Right lung (tissue), 5 donors: ENCODE data around the gene HOXA13. TPM values are rescaled to one million over a fixed set of nuclear protein-coding genes. Genes with fewer than 3 reads are reported as not detected.
A peak's percentile ranks its signal among the peaks of the same experiment; 100 is the strongest.

Experiments
- DNase-seq, 2 donors: peaks; one replicate each; pipeline ENCODE4 v3.0.0-alpha.2; 2013
- polyA plus RNA-seq, 5 donors: library from polyadenylated mRNA; unstranded; fragments of 120-200 nt; gene quantifications; one replicate each; pipeline versions ENCODE4 v1.2.1 to v1.2.3, GENCODE V29; 2013; ENCODE audit warnings: inconsistent platforms in 1 of 5, low replicate concordance in 1 of 5; ENCODE audit not compliant: insufficient read length in 5 of 5, insufficient read depth in 1 of 5

The HOXA13 gene
- polyA plus RNA-seq, 5 donors, result 0.06 TPM; not detected in 4

- no peak for DNase-seq
Measured at GRCh38 chr7:27170426-27171324, 29.2 kb downstream of the HOXA13 start.

DNA sequence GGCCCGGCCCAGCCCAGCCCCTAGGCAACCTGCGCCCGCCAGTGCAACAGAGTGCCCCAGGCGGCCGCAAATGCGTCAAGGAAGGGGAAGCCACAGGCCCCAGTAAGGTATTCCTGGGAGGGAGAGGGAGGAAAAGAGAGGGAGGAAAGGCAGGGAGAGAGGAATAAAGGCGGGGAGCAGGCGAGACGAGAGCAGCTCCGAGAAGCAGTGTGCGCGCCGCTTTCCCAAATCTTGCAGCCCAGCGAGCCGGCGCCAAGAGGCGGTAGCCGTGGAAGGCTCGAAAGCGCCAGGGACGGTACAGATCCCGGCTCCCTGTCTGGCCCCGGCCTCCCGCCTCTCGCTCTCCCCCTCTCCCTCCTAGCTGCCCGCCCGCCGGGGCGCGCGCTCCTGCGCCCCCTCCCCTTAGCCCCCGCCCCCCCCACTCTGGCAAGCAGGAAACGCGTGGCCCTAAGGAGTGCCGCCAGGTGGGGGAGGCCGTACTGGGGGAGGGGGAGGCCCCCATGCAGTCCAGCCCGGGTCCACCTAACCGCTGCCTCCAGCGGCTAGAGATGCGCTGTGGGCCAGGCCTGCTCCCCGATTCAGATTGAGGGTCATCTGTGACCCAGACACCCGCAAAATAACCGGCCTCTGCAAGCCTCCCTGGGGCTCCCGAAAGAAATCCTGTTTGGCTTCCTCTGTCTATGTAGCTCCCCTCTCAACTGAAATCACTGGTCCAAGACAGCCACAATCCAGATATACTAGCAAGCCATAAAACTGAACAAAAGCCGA, 30.0 kb downstream of the HOXA13 start:
- no peak for DNase-seq

GRCh38 chr7:27168265-27168947, 31.5 kb downstream of the HOXA13 start:
- no peak for DNase-seq

DNA sequence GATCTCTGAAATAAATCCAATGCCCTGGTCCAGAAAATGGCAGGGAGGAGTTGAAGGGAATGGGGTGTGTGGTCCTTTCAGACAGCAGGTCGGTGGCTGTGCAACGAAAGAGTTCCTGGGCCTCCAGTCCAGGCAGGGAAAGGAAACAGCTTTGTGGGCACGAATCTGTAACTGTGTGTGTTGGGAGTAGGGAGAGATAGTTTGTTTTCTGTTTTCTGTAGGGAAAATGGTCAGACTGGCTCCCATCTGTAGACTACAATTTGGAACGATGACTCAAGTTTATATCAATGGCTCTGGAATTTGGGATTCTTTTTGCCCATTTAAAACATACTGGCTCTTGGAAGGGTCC, 32.0 kb downstream of the HOXA13 start:
- no peak for DNase-seq

GRCh38 chr7:27166531-27167505, 33.1 kb downstream of the HOXA13 start:
- DNase-seq, result no peak

GRCh38 chr7:27165996-27166530, 33.8 kb downstream of the HOXA13 start:
- DNase-seq, result no peak

- no peak for DNase-seq
Measured at GRCh38 chr7:27165089-27165995, 34.5 kb downstream of the HOXA13 start, which contains the start of gene HOXA9. Gene HOXA9, minus strand, starts transcription at chr7:27165537. Its CDS starts 80 bp downstream, at chr7:27165457.

- DNase-seq, result no peak
Measured at GRCh38 chr7:27164367-27165088, 35.4 kb downstream of the HOXA13 start.

DNA sequence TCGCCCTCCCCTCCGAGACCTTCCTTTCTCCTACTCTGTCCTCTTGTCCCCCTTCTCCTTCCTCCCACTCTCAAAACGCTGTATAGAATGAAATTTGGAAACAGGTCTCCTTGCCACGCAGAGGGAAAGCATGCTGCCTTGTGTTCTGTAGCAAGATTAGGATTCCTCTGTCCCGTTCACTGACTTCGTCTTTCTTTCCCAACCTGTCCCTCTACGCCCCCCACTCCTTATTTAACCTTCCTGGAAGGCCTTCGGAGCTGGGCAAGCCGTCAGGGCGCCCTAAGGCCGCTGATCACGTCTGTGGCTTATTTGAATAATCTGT, 35.9 kb downstream of the HOXA13 start:
- DNase-seq, result no peak

GRCh38 chr7:27163288-27164044, 36.4 kb downstream of the HOXA13 start:
- no peak for DNase-seq

DNA sequence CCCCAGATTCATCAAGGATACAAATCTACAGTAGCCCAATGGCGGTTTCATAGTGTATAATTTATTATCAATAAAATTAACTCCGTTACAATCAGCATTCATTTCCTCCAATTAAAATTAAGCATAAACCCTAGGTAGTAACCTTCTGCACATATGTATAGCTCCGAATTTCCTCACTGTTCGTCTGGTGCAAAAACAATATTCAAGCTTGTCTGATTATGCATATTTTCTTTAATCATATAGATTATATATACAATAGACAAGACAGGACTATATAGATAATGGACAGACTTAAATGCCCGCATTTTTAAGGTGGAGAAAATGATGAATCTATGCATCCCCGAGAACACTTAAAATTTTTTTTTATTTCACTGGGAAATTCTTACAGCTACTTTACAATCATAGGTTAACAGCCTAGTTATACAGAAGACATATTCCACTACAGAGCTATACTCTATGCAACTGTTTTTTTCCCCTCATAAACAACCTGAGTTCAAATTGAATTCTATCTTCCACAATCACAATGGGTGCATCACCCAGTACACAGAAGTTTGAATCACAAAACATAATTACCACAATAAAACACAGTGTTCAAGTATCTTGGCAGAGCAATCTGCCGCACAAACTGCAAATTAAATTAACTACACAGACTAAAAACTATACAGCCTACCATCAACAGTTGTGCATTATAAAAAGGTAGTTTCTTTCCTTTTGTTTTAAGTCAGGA, 37.2 kb downstream of the HOXA13 start:
- DNase-seq, result no peak

DNA sequence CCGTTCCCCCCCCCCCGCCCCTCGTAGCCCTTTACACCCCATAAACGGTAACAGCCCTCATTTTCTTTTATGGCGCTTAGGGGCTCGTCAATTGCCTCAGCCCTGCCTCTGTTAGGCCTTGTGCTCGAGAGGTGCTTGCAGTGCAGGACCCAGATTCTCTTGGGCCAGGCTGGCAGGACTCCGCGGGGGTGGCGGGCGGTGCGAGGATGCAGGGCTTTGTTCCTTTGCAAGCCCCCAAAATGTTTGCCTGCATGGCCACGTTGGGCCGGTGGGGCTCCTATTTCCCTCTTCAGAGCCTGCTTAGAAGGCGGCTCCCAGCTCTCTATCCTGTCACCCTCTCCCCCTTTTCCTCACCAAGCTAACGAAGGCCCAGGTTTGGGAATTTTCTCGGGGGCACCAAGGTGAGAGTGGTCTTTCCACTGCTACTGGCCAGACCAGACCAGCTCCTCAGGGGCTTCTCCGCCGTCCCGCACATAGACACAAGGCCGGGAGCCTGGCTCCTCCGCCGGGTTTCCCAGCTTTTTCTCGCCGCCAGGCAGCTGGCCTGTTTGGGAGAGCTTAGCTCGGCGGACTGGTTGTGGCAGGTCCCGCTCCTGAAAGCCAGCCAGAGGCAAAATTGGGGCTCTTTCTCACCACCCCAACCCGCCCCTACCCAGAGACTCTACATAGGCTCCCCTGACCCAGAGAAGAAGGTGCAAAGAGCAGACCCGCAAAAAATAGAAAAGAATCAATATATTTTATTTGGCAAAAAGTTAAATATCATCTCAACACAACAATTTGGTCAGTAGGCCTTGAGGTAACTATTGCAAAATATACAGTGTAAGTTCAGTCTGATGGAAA, 38.0 kb downstream of the HOXA13 start:
- no peak for DNase-seq

- DNase-seq, result no peak
Measured at GRCh38 chr7:27161214-27161720, 38.6 kb downstream of the HOXA13 start.

DNA sequence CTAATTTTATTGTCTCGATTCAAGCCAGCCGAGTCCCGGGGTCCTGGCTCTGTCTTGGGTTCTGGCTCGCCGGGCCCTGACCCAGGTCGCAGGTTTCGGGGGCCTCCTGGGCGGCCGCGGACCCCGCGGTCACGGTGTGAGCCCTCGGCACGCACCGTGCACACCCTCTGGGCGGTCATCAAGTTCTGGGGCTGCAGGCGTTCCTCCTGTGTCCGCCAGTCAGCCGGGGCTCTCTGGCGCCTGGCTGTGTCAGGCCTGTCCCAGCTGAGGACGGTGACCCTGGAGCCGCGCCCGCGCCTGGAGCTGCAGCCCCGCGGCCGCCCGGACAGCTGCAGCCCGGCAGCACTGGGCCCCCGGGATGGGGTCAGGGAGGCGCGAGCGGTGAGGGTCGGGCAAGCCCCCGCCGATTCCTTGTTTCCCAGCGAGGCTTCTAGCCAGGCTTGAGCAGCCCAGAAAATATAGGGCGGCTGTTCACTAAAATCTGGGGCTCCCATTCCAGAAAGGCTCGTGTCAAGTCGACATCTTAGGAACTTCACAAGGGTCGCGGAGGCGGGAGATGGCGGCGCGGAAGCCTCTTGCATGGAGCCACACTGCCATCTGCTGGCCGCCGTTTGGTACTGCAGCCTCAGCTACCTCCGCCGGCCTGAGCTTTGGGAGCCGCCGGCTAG, 39.2 kb downstream of the HOXA13 start:
- peak in 1 of 2 donors; percentile 88 for DNase-seq

DNA sequence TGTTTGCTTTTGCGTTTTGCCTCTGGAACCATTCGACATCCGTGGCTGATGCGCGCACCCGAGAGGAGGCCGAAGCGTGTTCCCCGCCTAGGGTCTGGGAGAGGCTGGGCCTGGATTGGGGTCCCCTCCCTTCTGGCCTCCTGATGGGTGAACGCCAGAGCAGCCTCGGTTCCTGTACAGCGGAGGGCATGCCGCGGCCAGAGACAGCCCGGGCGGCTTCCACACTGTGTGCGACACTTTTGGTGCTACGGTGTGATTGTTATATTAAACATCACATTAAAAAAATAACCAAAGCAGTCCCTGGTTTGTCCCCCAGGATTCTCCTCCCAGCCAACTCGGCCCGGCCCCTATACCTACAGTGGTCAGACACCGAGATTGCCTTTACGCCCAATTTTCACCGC, 39.7 kb downstream of the HOXA13 start:
- no peak for DNase-seq
